Suprapubic skin (tissue), 4 donors: ENCODE data around the gene HOXB7. TPM values are rescaled to one million over a fixed set of nuclear protein-coding genes. Genes with fewer than 3 reads are reported as not detected.

Source experiments
- DNase-seq, 2 donors: peaks; one replicate each; pipeline ENCODE4 v3.0.0-alpha.2; 2019; ENCODE audit warnings: low spot score in 2 of 2
- H3K27ac ChIP-seq: fragments of 200-600 bp; sonication (generic); one replicate; pipeline ENCODE4 v1.5.1; 2019
- H3K27me3 ChIP-seq: fragments of 200-600 bp; sonication (generic); one replicate; pipeline ENCODE4 v1.5.1; 2019
- H3K36me3 ChIP-seq: fragments of 200-600 bp; sonication (generic); one replicate; pipeline ENCODE4 v1.5.1; 2019
- H3K4me1 ChIP-seq: fragments of 200-600 bp; sonication (generic); one replicate; pipeline ENCODE4 v1.5.1; 2019
- H3K4me3 ChIP-seq: fragments of 200-600 bp; sonication (generic); one replicate; pipeline ENCODE4 v1.5.1; 2019; ENCODE audit warnings: mild to moderate bottlenecking
- H3K9me3 ChIP-seq: fragments of 200-600 bp; sonication (generic); one replicate; pipeline ENCODE4 v1.5.1; 2019
- EP300 ChIP-seq: sonication (generic); formaldehyde crosslinking; IDR thresholded peaks from one replicate; pipeline ENCODE4 v1.6.1; 2017; ENCODE audit warnings: antibody characterized with exemption
- POLR2A ChIP-seq, 2 donors: fragments of 450-650 bp; IDR thresholded peaks; one replicate each; pipeline ENCODE4 v1.6.1; 2017; ENCODE audit warnings: antibody characterized with exemption in 2 of 2, mild to moderate bottlenecking in 2 of 2, moderate library complexity in 2 of 2
- POLR2AphosphoS5 ChIP-seq, 3 donors: sonication (generic); formaldehyde crosslinking; IDR thresholded peaks; one replicate each; pipeline ENCODE4 v1.6.1; 2017; ENCODE audit warnings: antibody characterized with exemption in 3 of 3
- WGBS: methylation state at CpG from one replicate; pipeline ENCODE4 v1.1.5; 2018; 5-methylcytosine and 5-hydroxymethylcytosine counted together
- total RNA-seq, 4 donors: library from RNA; depleted of rRNA; stranded (reverse); fragments of >200 nt; gene quantifications; one replicate each; pipeline ENCODE4 v1.1.0, GENCODE V29; 2016
- TF ChIP-seq, protein P1 (sequence below), 2 donors: fragments of 200-600 bp in 1 of 2; fragments of 450-650 bp in 1 of 2; sonication (generic) in 1 of 2; IDR thresholded peaks; one replicate each; pipeline ENCODE4 v1.5.1; 2016 to 2019; ENCODE audit warnings: antibody characterized with exemption in 2 of 2, mild to moderate bottlenecking in 1 of 2, moderate library complexity in 1 of 2

HOXB7 gene
- total RNA-seq, 4 donors from 2014 or later, result 0.95 to 3.6 (median 2.4) TPM

DNA sequence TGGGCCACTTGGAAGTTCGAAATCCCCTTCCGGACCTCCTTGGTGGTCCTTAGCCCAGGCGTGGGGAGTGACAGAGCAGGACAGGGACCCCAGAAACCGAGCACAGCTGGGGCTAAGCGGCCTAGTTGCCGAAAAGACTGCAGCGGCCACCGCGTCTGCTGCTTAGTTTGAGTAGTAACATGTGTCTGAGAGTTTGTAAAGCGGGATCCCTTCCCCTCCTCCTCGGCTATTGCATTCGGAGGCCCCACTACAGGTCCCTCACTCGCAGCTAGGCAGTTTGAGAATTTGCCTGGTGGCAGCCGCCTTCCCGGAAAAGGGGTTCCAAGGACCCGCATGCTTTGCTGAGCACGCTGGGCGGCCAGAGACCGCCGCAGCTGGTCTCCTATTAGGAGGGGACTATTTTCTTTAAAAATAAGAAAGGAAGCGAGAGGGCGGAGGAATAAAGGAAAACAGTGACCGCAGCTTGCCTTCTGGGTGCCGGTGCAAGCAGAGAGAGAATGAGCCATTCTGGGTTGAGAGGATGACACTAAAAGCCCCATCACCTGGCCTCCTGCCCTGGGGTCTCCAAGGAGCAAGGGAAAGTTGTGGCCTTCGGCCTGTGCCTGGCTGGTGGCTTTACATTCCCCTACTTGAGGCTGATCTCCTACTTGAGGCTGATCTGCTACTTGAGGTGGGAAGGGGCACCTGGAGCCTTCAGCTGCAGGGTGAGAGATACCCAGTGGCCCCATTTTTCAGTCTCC lies 16.1 kb downstream of the HOXB7 start:
- H3K4me1 ChIP-seq, result peaks cover 53% of the 10 kb centered on the region
- peak overlapping the region; percentile 46 for H3K27ac ChIP-seq
- peak overlapping the region; percentile 43 for H3K4me3 ChIP-seq
- 67% methylated on average over 25 of the region's 25 CpGs for WGBS
- peaks cover 3% of the 10 kb centered on the region for H3K36me3 ChIP-seq
- peaks cover 51% of the 10 kb centered on the region for H3K27me3 ChIP-seq
- no peaks in the 10 kb centered on the region for H3K9me3 ChIP-seq
- no peak for DNase-seq
- TF ChIP-seq POLR2AphosphoS5 (IDR thresholded peaks at IDR 0.05) (no peak), EP300 (no peak), POLR2A (IDR thresholded peaks at IDR 0.05) (no peak)
- TF ChIP-seq, protein P1, sequence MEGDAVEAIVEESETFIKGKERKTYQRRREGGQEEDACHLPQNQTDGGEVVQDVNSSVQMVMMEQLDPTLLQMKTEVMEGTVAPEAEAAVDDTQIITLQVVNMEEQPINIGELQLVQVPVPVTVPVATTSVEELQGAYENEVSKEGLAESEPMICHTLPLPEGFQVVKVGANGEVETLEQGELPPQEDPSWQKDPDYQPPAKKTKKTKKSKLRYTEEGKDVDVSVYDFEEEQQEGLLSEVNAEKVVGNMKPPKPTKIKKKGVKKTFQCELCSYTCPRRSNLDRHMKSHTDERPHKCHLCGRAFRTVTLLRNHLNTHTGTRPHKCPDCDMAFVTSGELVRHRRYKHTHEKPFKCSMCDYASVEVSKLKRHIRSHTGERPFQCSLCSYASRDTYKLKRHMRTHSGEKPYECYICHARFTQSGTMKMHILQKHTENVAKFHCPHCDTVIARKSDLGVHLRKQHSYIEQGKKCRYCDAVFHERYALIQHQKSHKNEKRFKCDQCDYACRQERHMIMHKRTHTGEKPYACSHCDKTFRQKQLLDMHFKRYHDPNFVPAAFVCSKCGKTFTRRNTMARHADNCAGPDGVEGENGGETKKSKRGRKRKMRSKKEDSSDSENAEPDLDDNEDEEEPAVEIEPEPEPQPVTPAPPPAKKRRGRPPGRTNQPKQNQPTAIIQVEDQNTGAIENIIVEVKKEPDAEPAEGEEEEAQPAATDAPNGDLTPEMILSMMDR (IDR thresholded peaks at IDR 0.05), result no peak

DNA sequence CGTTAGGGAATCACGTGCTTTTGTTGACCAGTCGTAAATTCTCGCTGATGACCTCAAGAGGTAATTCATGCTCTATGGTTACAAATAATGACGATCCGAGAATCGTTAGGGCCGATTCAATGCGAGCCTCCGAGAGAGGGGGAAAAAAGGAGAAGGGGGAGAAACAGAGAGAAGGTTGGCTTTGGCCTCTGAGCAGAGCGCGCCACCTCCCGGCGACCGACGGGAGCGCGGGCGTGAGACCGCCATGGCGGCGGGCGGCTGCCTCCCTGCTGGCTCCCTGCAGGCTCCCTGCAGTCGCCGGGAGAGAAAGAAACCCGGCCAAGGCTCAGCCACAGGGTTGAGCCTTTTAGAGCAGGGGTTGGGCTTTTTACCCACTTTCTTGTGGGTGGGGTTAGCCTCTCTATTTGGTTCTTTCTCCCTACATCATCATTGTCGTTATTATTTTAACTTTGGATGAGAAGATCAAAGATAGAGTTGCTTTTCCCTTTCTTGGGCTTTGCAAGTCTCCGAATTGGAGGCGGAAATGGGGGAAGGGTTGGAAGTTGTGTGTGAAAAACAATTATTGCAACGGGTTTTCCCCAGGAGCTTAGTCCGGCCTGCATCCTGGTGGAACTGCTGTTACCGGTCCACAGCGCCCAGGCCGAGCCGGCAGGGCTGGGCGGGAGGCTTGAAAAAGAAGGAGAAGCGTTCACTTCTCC lies 16.8 kb downstream of the HOXB7 start:
- no peak for DNase-seq
- 14% methylated on average over 37 of the region's 37 CpGs for WGBS
- H3K36me3 ChIP-seq, result peaks cover 3% of the 10 kb centered on the region
- H3K27ac ChIP-seq, result peak overlapping the region; percentile 50
- TF ChIP-seq EP300 (no peak), POLR2A (IDR thresholded peaks at IDR 0.05) (no peak), POLR2AphosphoS5 (IDR thresholded peaks at IDR 0.05) (peak in 1 of 3 donors; percentile 19)
- TF ChIP-seq, protein P1 (IDR thresholded peaks at IDR 0.05), result peak; percentile 92 to 98
- no peaks in the 10 kb centered on the region for H3K9me3 ChIP-seq
- peak overlapping the region; percentile 43 for H3K4me3 ChIP-seq
- H3K27me3 ChIP-seq, result peaks cover 46% of the 10 kb centered on the region
- H3K4me1 ChIP-seq, result peaks cover 53% of the 10 kb centered on the region

DNA sequence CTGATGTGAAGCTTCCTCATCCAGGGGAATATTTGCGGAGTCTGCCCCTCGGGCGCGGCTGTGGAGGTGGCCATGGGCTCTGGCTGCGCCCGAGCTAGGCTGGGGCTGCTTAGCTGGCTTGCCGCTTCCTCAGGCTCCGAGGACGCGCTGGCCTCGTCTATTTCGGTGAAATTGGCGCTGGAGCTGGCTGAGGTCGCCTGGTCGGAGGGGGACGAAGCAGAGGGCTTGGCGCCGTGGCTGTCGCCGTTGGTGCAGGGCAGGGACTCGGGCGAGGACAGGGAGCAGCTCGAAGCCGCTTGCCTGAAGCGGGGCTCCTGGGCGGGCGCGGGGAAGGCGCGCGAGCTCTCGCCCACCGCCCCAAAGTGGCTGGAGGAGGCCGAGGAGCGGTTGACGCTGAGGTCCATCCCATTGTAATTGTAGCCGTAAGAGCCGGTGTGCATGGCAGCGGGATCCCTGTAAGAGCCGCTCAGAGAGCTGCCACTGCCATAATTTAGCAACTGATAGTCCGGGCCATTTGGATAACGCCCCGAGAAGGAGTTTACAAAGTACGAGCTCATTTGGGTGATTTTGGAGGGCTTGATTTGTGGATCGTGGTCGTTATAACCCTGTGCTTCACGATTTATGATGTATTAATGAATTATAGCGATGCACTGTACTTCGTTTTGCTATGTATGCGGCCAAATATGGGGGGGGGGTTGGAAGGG lies 17.5 kb downstream of the HOXB7 start, which contains the start of gene HOXB5:
HOXB5 (minus strand) TSS at position 654 of the 704 bp plus-strand sequence; CDS start at position 557, 97 bp downstream.
- H3K27me3 ChIP-seq, result peaks cover 39% of the 10 kb centered on the region
- H3K36me3 ChIP-seq, result peaks cover 3% of the 10 kb centered on the region
- H3K9me3 ChIP-seq, result no peaks in the 10 kb centered on the region
- WGBS, result 18% methylated on average over 28 of the region's 50 CpGs
- peak within 1 kb of the TSS; percentile 43 for H3K4me3 ChIP-seq
- H3K4me1 ChIP-seq, result peaks cover 50% of the 10 kb centered on the region
- TF ChIP-seq EP300 (no peak), POLR2AphosphoS5 (IDR thresholded peaks at IDR 0.05) (no peak)
- TF ChIP-seq, protein P1 (IDR thresholded peaks at IDR 0.05), result no peak
- no peak for DNase-seq
- peak within 1 kb of the TSS; percentile 50 for H3K27ac ChIP-seq

DNA sequence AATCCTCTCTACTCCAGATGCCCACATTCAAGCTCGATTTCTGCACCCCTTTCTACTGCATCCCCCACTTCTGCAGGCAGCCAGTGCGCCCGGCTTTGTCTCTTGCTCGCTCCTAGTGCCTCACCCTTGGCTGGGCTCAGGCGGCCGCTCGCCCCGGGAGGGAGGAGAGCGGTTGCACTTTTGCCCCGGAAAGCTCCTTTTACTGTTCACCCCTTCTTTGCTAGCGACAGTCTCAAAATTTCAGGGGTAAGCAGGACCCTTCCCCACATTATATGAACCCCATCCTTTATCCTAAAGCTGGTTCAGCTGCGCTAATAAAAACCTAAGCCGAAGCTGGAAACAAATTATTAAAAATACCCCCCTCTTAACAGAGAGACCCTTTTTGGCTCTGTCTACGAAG lies 18.2 kb downstream of the HOXB7 start:
- Histone ChIP-seq H3K4me1 (peaks cover 43% of the 10 kb centered on the region), H3K9me3 (no peaks in the 10 kb centered on the region), H3K27me3 (peaks cover 32% of the 10 kb centered on the region), H3K4me3 (peak overlapping the region; percentile 43), H3K27ac (no peak overlapping the region), H3K36me3 (peaks cover 3% of the 10 kb centered on the region)
- TF ChIP-seq POLR2AphosphoS5 (IDR thresholded peaks at IDR 0.05) (no peak), EP300 (no peak), POLR2A (IDR thresholded peaks at IDR 0.05) (no peak)
- TF ChIP-seq, protein P1 (IDR thresholded peaks at IDR 0.05), result no peak
- no peak for DNase-seq
- 24% methylated on average over 14 of the region's 14 CpGs for WGBS
